Endothelial cell of umbilical vein (primary cell): ENCODE measurements around the gene MCCD1. TPM values are rescaled to one million over a fixed set of nuclear protein-coding genes. Genes with fewer than 3 reads are reported as not detected.

Source experiments
- BruUV-seq: library from RNA; stranded (reverse); fragments of 400-500 nt; replicated peaks from 2 replicates; lab custom pipeline; 2021; lab: Mats Ljungman, UMichigan
- CTCF ChIA-PET: fragments of 300-600, 350-600 bp; sonication (Branson Sonifier 250); formaldehyde crosslinking; loops from one replicate; lab custom pipeline; 2021; ENCODE audit warnings: antibody characterized with exemption, inconsistent platforms; lab: Charles Lee
- POLR2A ChIA-PET: fragments of 300-600, 350-600 bp; sonication (Branson Sonifier 250); formaldehyde crosslinking; loops from one replicate; lab custom pipeline; 2021; ENCODE audit warnings: antibody characterized with exemption, inconsistent platforms; lab: Charles Lee
- DNase-seq: peaks from one replicate; pipeline ENCODE4 v3.0.0-alpha.2; 2011; ENCODE audit warnings: low read depth, low spot score
- FAIRE-seq: peaks from 2 replicates; lab custom pipeline; 2011; peaks lifted over from hg19 to GRCh38; lab: Jason Lieb, UNC
- H2AFZ ChIP-seq: 2 replicates; pipeline ENCODE4 v1.6.0; 2012; ENCODE audit warnings: low read depth, low read length, control low read depth, inconsistent platforms
- H3K27ac ChIP-seq: 2 replicates; pipeline ENCODE4 v1.5.1; 2011; ENCODE audit warnings: low read depth, mild to moderate bottlenecking, control low read depth, low read length, moderate library complexity; ENCODE audit not compliant: insufficient read depth
- H3K27me3 ChIP-seq, 2 experiments: 2 replicates each; pipeline versions ENCODE4 v1.6.0 to v1.6.1; 2011; ENCODE audit warnings: low read length in 2 of 2, mixed read lengths in 1 of 2; ENCODE audit not compliant: control insufficient read depth in 2 of 2, insufficient read depth in 2 of 2
- H3K36me3 ChIP-seq, 2 experiments: 2 replicates in 1 of 2; 3 replicates in 1 of 2; pipeline ENCODE4 v1.5.1; 2011; ENCODE audit warnings: low read length in 2 of 2, mild to moderate bottlenecking in 1 of 2, moderate library complexity in 1 of 2; ENCODE audit not compliant: control insufficient read depth in 2 of 2, insufficient read depth in 2 of 2; ENCODE audit errors: extremely low read depth in 1 of 2
- H3K4me1 ChIP-seq: 3 replicates; pipeline ENCODE4 v1.5.1; 2011; ENCODE audit warnings: mild to moderate bottlenecking, low read length; ENCODE audit not compliant: control insufficient read depth, insufficient read depth; ENCODE audit errors: extremely low read depth
- H3K4me2 ChIP-seq: 2 replicates; pipeline ENCODE4 v1.6.1; 2011; ENCODE audit warnings: low read length, control low read depth, mixed read lengths; ENCODE audit not compliant: insufficient read depth
- H3K4me3 ChIP-seq, 3 experiments: fragments of 200-600 bp in 1 of 3; sonication (generic), shearing (Covaris generic) in 1 of 3; replicated peaks in 1 of 3; 2 replicates each; pipeline ENCODE4 v1.5.1; 2011 to 2016; ENCODE audit warnings: control low read depth in 3 of 3, low read length in 3 of 3, mild to moderate bottlenecking in 2 of 3, inconsistent platforms in 1 of 3, low read depth in 1 of 3, moderate library complexity in 1 of 3; ENCODE audit not compliant: insufficient read depth in 1 of 3
- H3K79me2 ChIP-seq: 2 replicates; pipeline ENCODE4 v1.6.0; 2012; ENCODE audit warnings: low read length, inconsistent platforms; ENCODE audit not compliant: control insufficient read depth, insufficient read depth
- H3K9ac ChIP-seq: replicated peaks from 2 replicates; pipeline ENCODE3; 2011; ENCODE audit warnings: low read length, control low read depth; ENCODE audit not compliant: insufficient read depth; ENCODE audit errors: extremely low read depth
- H3K9me1 ChIP-seq: replicated peaks from 3 replicates; pipeline ENCODE4 v1.6.0; 2011; ENCODE audit warnings: mild to moderate bottlenecking, low read length; ENCODE audit not compliant: control insufficient read depth, insufficient read depth; ENCODE audit errors: extremely low read depth
- H3K9me3 ChIP-seq: replicated peaks from 2 replicates; pipeline ENCODE4 v1.5.1; 2012; ENCODE audit warnings: low read length, inconsistent platforms; ENCODE audit not compliant: control insufficient read depth, insufficient read depth
- H4K20me1 ChIP-seq: replicated peaks from 2 replicates; pipeline ENCODE3; 2011; ENCODE audit warnings: mild to moderate bottlenecking, low read length; ENCODE audit not compliant: control insufficient read depth, insufficient read depth; ENCODE audit errors: extremely low read depth
- CTCF ChIP-seq, 2 donors: IDR thresholded peaks; 1 replicate in 1 of 2; 2 replicates in 1 of 2; pipeline ENCODE4 v1.5.1; 2011; ENCODE audit warnings: low read length in 2 of 2, mild to moderate bottlenecking in 2 of 2, moderate library complexity in 2 of 2, control low read depth in 1 of 2, inconsistent platforms in 1 of 2, low read depth in 1 of 2; ENCODE audit not compliant: insufficient read depth in 1 of 2; ENCODE audit errors: extremely low read depth in 1 of 2
- EZH2 ChIP-seq: IDR thresholded peaks from 2 replicates; pipeline ENCODE4 v1.6.1; 2012; ENCODE audit warnings: borderline replicate concordance, low read depth, mild to moderate bottlenecking, moderate library complexity, low read length, inconsistent platforms; ENCODE audit not compliant: severe bottlenecking
- FOS ChIP-seq: IDR thresholded peaks from 2 replicates; pipeline ENCODE4 v1.6.1; 2011; ENCODE audit warnings: mild to moderate bottlenecking, low read length, moderate library complexity, borderline replicate concordance; ENCODE audit not compliant: insufficient read depth
- GATA2 ChIP-seq: IDR thresholded peaks from 2 replicates; pipeline ENCODE4 v1.7.0; 2011; ENCODE audit warnings: low read depth, mild to moderate bottlenecking, moderate library complexity, mixed read lengths, low read length; ENCODE audit not compliant: insufficient read length, insufficient read depth
- JUN ChIP-seq: IDR thresholded peaks from 2 replicates; pipeline ENCODE4 v1.6.1; 2011; ENCODE audit warnings: borderline replicate concordance, low read depth; ENCODE audit not compliant: insufficient read length, insufficient read depth
- MAX ChIP-seq: IDR thresholded peaks from 2 replicates; pipeline ENCODE4 v1.6.1; 2011; ENCODE audit not compliant: insufficient read depth, insufficient read length
- MYC ChIP-seq: IDR thresholded peaks from one replicate; pipeline ENCODE4 v1.6.1; 2011; ENCODE audit warnings: mild to moderate bottlenecking, low read depth, low read length
- POLR2A ChIP-seq: IDR thresholded peaks from 2 replicates; pipeline ENCODE4 v1.6.1; 2012; ENCODE audit warnings: low read depth, mild to moderate bottlenecking, control low read depth, low read length
- POLR2AphosphoS5 ChIP-seq: IDR thresholded peaks from 2 replicates; pipeline ENCODE4 v1.6.1; 2012; ENCODE audit warnings: low read depth, mild to moderate bottlenecking, control low read depth, low read length, moderate library complexity; ENCODE audit not compliant: insufficient read depth
- dilution Hi-C: fragments of 300-500 bp; cut with MboI; formaldehyde crosslinking; loops from one replicate; pipeline ENCODE4 v1.15.0; 2019; ENCODE audit warnings: low sequenced_read_pairs; ENCODE audit not compliant: extremely low pct_ligation_motif_present
- intact Hi-C: fragments of 100-400 bp; cut with micrococcal nuclease; formaldehyde crosslinking; loops from one replicate; pipeline ENCODE4 v1.10.0; 2022
- polyA plus RNA-seq, 4 experiments: library from polyadenylated mRNA; depleted of rRNA in 3 of 4; stranded (reverse) in 3 of 4; unstranded in 1 of 4; fragments of >200 nt; gene quantifications; 2 replicates each; pipeline versions ENCODE4 v1.2.1 to v1.2.3, GENCODE V29; 2011 to 2012; ENCODE audit warnings: missing spikeins in 1 of 4
- total RNA-seq: library from RNA; stranded (reverse); gene quantifications from 2 replicates; pipeline ENCODE4 v1.2.3, GENCODE V29; 2021

Gene MCCD1
- total and polyA plus RNA-seq, 2 donors (not counting 3 experiments of a cell fraction or from before 2014, with no cell fraction given) = not detected

- Histone ChIP-seq H3K27me3 (no peaks in the 10 kb centered on the region), H3K9ac (no peak overlapping the region), H3K9me3 (no peaks in the 10 kb centered on the region), H3K36me3 (no peaks in the 10 kb centered on the region), H3K4me2 (no peak overlapping the region), H3K27ac (no peak overlapping the region), H3K79me2 (no peaks in the 10 kb centered on the region), H3K4me1 (peaks cover 17% of the 10 kb centered on the region), H3K9me1 (no peaks in the 10 kb centered on the region), H4K20me1 (no peaks in the 10 kb centered on the region), H3K4me3 (no peak overlapping the region), H2AFZ (no peak overlapping the region)
- no TSS peak for BruUV-seq
- dilution Hi-C loops (no loop called here), intact Hi-C loops (no loop called here)
- POLR2A ChIA-PET = no interaction called here
- no peak for DNase-seq
- CTCF ChIA-PET = no interaction called here
- no peak for TF ChIP-seq EZH2
- no peak for TF ChIP-seq FOS
- TF ChIP-seq POLR2AphosphoS5 = no peak
- TF ChIP-seq CTCF (IDR thresholded peaks at IDR 0.05; ENCODE audit: extremely low read depth in 1 of 2, insufficient read depth in 1 of 2, low read depth in 1 of 2, low read length in 2 of 2) = no peak
- no peak for TF ChIP-seq MYC
- TF ChIP-seq POLR2A = no peak
- no peak for TF ChIP-seq MAX
- TF ChIP-seq JUN = no peak
- no peak for TF ChIP-seq GATA2
- FAIRE-seq = no peak
Observed at GRCh38 chr6:31521835-31522234, 6.9 kb upstream of the MCCD1 start.
